ENCODE measurements around the gene ADAP2.
"Not testable (repeated sequence)": the region's sequence is repeated elsewhere in the genome, so short reads cannot be mapped to it uniquely, and the experiment has no call there.

ADAP2 gene

GRCh38 chr17:30921544-30922196, at the start of gene ADAP2:
TSS of gene ADAP2 (plus strand) at chr17:30921945. CDS start at chr17:30922015, 70 bp downstream.
- no peak for DNase-seq (ENCODE audit: low read depth)

- no peak for DNase-seq (ENCODE audit: low read depth)
These were observed 35.6 kb upstream of the ADAP2 start for GRCh38 chr17:30886187-30886586.

- DNase-seq (ENCODE audit: low read depth): no peak
These were observed 27.5 kb upstream of the ADAP2 start for GRCh38 chr17:30894236-30894635.

- no peak for DNase-seq (ENCODE audit: low read depth)
These were observed 24.4 kb upstream of the ADAP2 start for GRCh38 chr17:30897311-30897710.

- DNase-seq (ENCODE audit: low read depth): no peak
These were observed 16.0 kb upstream of the ADAP2 start for GRCh38 chr17:30905742-30906100.

- DNase-seq (ENCODE audit: low read depth): peak; percentile 78
These were observed 15.4 kb upstream of the ADAP2 start, which contains the start of gene TEFM for GRCh38 chr17:30906101-30906911. TSS of gene TEFM (minus strand) at chr17:30906238. CDS start at chr17:30906198, 40 bp downstream.

GRCh38 chr17:30908717-30909420, 12.9 kb upstream of the ADAP2 start:
- DNase-seq (ENCODE audit: low read depth): no peak

GRCh38 chr17:30910151-30910550, 11.6 kb upstream of the ADAP2 start:
- not testable (repeated sequence) for DNase-seq (ENCODE audit: low read depth)

- no peak for DNase-seq (ENCODE audit: low read depth)
These were observed 7.8 kb upstream of the ADAP2 start for GRCh38 chr17:30913955-30914354.

GRCh38 chr17:30915833-30916611, 5.7 kb upstream of the ADAP2 start:
- no peak for DNase-seq (ENCODE audit: low read depth)

- no peak for DNase-seq (ENCODE audit: low read depth)
These were observed 4.7 kb upstream of the ADAP2 start for GRCh38 chr17:30917050-30917449.

GRCh38 chr17:30920282-30920681, 1.5 kb upstream of the ADAP2 start:
- no peak for DNase-seq (ENCODE audit: low read depth)

GRCh38 chr17:30920683-30921543, 832 bp upstream of the ADAP2 start:
- DNase-seq (ENCODE audit: low read depth): no peak

GRCh38 chr17:30922235-30923030, 688 bp downstream of the ADAP2 start:
- DNase-seq (ENCODE audit: low read depth): no peak

- no peak for DNase-seq (ENCODE audit: low read depth)
These were observed 2.6 kb downstream of the ADAP2 start for GRCh38 chr17:30924341-30924740.

- DNase-seq (ENCODE audit: low read depth): no peak
These were observed 4.8 kb downstream of the ADAP2 start for GRCh38 chr17:30926516-30926915.

- DNase-seq (ENCODE audit: low read depth): no peak
These were observed 6.0 kb downstream of the ADAP2 start for GRCh38 chr17:30927756-30928155.

GRCh38 chr17:30928584-30928983, 6.8 kb downstream of the ADAP2 start:
- DNase-seq (ENCODE audit: low read depth): no peak

- no peak for DNase-seq (ENCODE audit: low read depth)
These were observed 7.4 kb downstream of the ADAP2 start for GRCh38 chr17:30929081-30929633.

- not testable (repeated sequence) for DNase-seq (ENCODE audit: low read depth)
These were observed 8.1 kb downstream of the ADAP2 start for GRCh38 chr17:30929861-30930260.
